ENCODE results near the gene GHRHR.

- TF ChIP-seq CTCF (IDR thresholded peaks at IDR 0.05) (no peak), POLR2A (IDR thresholded peaks at IDR 0.05) (no peak)
Observed at GRCh38 chr7:31017721-31018120, 54.0 kb downstream of the GHRHR start.

Data from heart left ventricle (tissue), 13 donors.